Neutrophil (primary cell): ENCODE measurements around the gene TBC1D24.

Experiments
- H3K27ac ChIP-seq: fragments of 200-600 bp; sonication (generic); 2 replicates; pipeline ENCODE4 v1.5.1; 2016; ENCODE audit warnings: mild to moderate bottlenecking, moderate library complexity
- H3K27me3 ChIP-seq: fragments of 200-600 bp; sonication (generic); 2 replicates; pipeline ENCODE4 v1.6.0; 2016; ENCODE audit warnings: mild to moderate bottlenecking
- H3K36me3 ChIP-seq: fragments of 200-600 bp; sonication (generic); 2 replicates; pipeline ENCODE4 v1.5.1; 2017
- H3K4me1 ChIP-seq, 2 experiments: fragments of 200-600 bp in 1 of 2; sonication (generic) in 1 of 2; 1 replicate in 1 of 2; 2 replicates in 1 of 2; pipeline versions ENCODE4 v1.5.1 to v1.6.1; 2013 to 2016; ENCODE audit warnings: low read depth in 1 of 2, low read length in 1 of 2, mild to moderate bottlenecking in 1 of 2, moderate library complexity in 1 of 2; ENCODE audit not compliant: control insufficient read depth in 1 of 2, insufficient read depth in 1 of 2
- H3K4me3 ChIP-seq, 2 experiments: fragments of 200-600 bp in 1 of 2; sonication (generic) in 1 of 2; 1 replicate in 1 of 2; 2 replicates in 1 of 2; pipeline ENCODE4 v1.5.1; 2013 to 2016; ENCODE audit warnings: low read depth in 1 of 2, low read length in 1 of 2, mild to moderate bottlenecking in 1 of 2, moderate library complexity in 1 of 2
- H3K9me3 ChIP-seq: fragments of 200-600 bp; sonication (generic); 2 replicates; pipeline ENCODE4 v1.5.1; 2016
- TF ChIP-seq, protein P1 (sequence below): fragments of 200-600 bp; sonication (generic); IDR thresholded peaks from 2 replicates; pipeline ENCODE4 v1.5.1; 2016; ENCODE audit warnings: antibody characterized with exemption

Gene TBC1D24

DNA sequence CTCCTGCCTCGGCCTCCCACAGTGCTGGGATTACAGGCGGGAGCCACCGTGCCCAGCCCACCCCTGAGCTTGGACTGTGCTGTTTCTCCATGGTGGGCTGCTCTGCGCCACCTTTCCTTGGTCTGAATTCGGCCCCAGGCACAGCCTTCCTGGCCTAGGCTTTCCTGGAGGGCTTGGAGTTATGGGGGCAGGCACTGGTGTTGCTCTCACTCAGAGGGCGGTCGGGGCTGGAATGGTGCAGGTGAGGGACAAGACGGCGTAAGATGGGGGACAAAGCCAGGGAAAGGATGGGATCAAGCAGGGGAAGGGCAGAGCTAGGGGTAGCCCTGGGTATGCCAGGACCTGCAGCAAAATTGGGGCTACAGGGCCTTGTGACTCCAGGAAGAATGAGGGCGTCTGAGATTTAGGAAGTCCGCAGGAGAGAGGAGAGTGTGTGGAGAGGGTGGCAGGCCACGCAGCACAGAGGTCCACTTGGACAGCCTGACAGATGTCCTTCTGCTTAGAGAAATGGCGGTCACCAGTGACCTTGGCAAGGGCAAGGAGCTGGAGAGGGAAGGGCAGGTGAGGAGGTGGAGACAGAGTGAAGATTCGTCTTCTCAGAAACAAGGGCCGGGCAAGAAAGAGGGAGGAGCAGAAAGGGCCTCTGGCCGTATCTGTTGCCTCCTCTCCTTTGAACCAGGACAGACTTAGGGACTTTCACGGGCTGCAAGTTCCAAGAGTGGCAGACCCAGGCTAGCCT lies 37.2 kb downstream of the TBC1D24 start:
- H3K4me3 ChIP-seq = no peak overlapping the region
- H3K9me3 ChIP-seq = no peaks in the 10 kb centered on the region
- TF ChIP-seq, protein P1, sequence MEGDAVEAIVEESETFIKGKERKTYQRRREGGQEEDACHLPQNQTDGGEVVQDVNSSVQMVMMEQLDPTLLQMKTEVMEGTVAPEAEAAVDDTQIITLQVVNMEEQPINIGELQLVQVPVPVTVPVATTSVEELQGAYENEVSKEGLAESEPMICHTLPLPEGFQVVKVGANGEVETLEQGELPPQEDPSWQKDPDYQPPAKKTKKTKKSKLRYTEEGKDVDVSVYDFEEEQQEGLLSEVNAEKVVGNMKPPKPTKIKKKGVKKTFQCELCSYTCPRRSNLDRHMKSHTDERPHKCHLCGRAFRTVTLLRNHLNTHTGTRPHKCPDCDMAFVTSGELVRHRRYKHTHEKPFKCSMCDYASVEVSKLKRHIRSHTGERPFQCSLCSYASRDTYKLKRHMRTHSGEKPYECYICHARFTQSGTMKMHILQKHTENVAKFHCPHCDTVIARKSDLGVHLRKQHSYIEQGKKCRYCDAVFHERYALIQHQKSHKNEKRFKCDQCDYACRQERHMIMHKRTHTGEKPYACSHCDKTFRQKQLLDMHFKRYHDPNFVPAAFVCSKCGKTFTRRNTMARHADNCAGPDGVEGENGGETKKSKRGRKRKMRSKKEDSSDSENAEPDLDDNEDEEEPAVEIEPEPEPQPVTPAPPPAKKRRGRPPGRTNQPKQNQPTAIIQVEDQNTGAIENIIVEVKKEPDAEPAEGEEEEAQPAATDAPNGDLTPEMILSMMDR = no peak
- no peaks in the 10 kb centered on the region for H3K27me3 ChIP-seq
- H3K36me3 ChIP-seq = no peaks in the 10 kb centered on the region
- H3K27ac ChIP-seq = peak overlapping the region; percentile 100
- peaks cover 65 to 67% of the 10 kb centered on the region in 2 experiments for H3K4me1 ChIP-seq

DNA sequence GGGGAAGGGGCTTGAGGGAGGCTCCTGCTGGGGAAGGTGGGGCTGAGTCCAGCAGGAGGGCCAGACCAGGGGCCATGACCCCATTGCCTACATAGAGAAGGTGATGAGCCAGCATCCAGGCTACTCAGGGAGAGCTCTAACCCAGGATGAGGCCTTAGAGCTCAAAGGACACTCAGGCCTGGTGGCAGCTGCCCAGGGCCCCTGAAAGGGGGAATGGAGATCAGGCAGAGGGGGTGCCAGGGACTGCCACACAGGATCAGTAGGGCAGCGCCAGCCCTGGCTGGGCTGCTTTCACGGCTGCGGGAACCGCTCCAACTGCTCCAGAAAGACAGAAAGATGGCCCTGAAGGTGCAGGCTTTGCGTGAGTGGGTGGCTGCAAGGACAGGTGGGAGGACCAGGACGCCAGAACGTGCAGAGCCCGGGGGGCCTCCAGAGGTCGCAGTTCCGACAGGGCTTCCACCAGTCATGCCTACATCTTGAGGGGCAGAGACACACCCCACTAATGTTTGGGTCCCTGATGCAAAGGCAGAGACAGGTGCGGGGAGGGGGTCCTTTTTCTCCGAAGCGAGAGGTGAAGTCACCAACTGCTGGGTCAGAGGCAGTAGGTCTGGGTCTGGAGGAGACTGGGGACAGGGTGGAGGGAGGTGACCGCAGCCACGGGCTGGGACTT lies 37.9 kb downstream of the TBC1D24 start:
- no peaks in the 10 kb centered on the region for H3K36me3 ChIP-seq
- H3K4me3 ChIP-seq = peak overlapping the region; percentile 73 to 96
- TF ChIP-seq, protein P1 = no peak
- peak overlapping the region; percentile 100 for H3K27ac ChIP-seq
- H3K9me3 ChIP-seq = no peaks in the 10 kb centered on the region
- no peaks in the 10 kb centered on the region for H3K27me3 ChIP-seq
- H3K4me1 ChIP-seq = peaks cover 65 to 67% of the 10 kb centered on the region in 2 experiments

DNA sequence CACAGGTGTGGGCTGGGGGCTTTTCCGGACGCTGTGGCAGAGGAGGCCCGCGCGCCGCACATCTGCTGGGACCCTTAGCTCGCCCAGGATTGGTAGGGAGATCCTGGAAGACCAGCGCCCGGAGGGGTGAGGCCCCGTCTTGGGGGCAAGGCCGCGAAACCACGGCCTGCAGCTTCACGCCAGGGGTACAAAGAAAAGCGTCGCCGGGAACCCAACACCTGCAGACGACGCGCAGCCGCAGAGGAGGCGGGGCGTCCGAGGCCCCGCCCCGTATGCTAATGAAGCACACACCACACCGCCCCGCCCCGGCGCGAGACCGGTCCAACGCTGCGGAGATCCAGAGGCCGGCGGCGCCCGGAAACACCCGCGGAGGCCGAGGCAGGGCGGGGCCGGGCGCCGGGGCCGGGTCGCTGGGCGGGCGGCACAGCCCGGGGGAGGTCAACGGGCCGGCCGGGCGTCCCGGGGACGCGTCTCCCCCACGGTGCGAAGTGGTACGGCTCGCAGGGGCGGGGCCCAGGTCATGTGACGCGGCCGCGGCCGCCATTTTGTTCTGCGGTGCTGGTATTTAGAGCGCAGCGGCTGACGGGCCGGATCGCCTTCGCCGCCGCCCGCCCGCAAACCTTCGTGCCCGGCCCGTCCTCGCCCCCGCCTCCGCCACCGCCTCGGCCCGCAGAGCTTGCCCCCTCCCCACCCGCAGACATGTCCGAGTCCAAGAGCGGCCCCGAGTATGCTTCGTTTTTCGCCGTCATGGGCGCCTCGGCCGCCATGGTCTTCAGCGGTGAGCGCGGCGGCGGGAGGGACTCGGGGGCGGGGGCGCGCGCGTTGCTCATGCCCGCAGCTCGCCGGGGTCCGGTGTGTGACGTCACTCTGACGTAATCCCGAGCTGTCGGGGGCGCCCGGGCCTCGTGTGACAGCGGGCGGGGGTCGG lies 38.7 kb downstream of the TBC1D24 start, which contains the start of gene ATP6V0C:
Gene ATP6V0C, plus strand, starts transcription at position 548 of the 928 bp plus-strand sequence. Its CDS starts 152 bp downstream, at position 700.
- Histone ChIP-seq H3K4me1 (peaks cover 65 to 67% of the 10 kb centered on the region in 2 experiments), H3K36me3 (no peaks in the 10 kb centered on the region), H3K27me3 (no peaks in the 10 kb centered on the region), H3K4me3 (peak within 1 kb of the TSS; percentile 73 to 96), H3K9me3 (no peaks in the 10 kb centered on the region), H3K27ac (peak within 1 kb of the TSS; percentile 100)
- TF ChIP-seq, protein P1 = peak; percentile 31

DNA sequence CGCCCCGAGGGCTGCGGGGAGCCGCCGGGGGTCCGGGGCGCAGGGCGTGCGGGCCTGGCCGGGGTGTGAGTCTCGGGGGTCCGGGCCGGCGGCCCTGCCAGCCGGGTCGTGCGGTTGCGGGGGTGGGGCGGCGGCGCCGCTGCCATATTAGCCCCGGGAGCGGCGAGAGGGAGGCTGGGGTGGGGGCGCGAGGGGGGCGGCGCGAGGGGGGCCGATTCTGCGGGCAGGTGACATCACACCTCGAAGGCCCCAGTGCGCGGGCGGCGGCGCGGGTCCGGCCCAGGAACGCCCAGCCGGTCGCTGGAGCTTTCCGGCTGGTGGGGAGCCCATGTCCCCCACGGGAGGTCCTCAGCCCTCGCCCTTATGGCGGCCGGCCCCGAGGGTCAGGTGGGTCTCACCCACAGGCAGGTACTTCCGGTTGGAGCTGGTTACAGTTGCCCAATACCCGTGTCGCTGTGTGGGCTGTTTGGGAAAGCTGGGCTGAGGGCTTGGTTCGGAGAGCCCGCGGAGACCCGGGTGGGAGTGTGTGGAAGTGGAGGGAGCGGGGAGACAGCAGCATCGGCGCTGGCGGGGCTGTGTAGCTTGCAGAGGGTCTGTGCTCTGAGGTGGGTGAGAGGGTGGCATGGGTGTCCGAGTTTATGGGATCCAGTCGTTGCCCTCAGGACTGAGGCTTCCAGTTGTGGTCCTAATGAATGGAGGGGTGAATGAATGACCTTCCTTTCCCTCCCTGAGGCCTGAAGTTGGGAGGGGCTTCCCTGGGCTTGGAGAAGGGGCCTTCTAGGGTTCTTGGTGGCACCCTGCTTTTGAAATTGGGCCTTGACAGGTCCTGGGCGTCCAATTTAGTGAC lies 39.6 kb downstream of the TBC1D24 start:
- TF ChIP-seq, protein P1 = no peak
- H3K27me3 ChIP-seq = no peaks in the 10 kb centered on the region
- H3K36me3 ChIP-seq = peaks cover 7% of the 10 kb centered on the region
- H3K27ac ChIP-seq = peak overlapping the region; percentile 100
- H3K4me3 ChIP-seq = peak overlapping the region; percentile 73 to 96
- peaks cover 65 to 67% of the 10 kb centered on the region in 2 experiments for H3K4me1 ChIP-seq
- H3K9me3 ChIP-seq = no peaks in the 10 kb centered on the region
